ENCODE data around the gene DOCK10.
"Not testable (repeated sequence)": the region's sequence is repeated elsewhere in the genome, so short reads cannot be mapped to it uniquely, and the experiment has no call there.

The DOCK10 gene

GRCh38 chr2:224946895-224947294 lies 95.4 kb downstream of the DOCK10 start:
- DNase-seq (ENCODE audit: low spot score): no peak

- DNase-seq (ENCODE audit: low spot score): no peak
Observed at GRCh38 chr2:224944707-224945547, 97.3 kb downstream of the DOCK10 start.

GRCh38 chr2:224943601-224944041 lies 98.6 kb downstream of the DOCK10 start:
- not testable (repeated sequence) for DNase-seq (ENCODE audit: low spot score)

GRCh38 chr2:224941960-224942359 lies 100.3 kb downstream of the DOCK10 start:
- no peak for DNase-seq (ENCODE audit: low spot score)

- DNase-seq (ENCODE audit: low spot score): no peak
Observed at GRCh38 chr2:224940618-224941017, 101.7 kb downstream of the DOCK10 start.

GRCh38 chr2:224938651-224939182 lies 103.6 kb downstream of the DOCK10 start:
- no peak for DNase-seq (ENCODE audit: low spot score)

GRCh38 chr2:224937887-224938286 lies 104.4 kb downstream of the DOCK10 start:
- DNase-seq (ENCODE audit: low spot score): no peak

GRCh38 chr2:224934526-224935188 lies 107.6 kb downstream of the DOCK10 start:
- no peak for DNase-seq (ENCODE audit: low spot score)

- no peak for DNase-seq (ENCODE audit: low spot score)
Observed at GRCh38 chr2:224933431-224933830, 108.8 kb downstream of the DOCK10 start.

GRCh38 chr2:224932522-224932921 lies 109.7 kb downstream of the DOCK10 start:
- DNase-seq (ENCODE audit: low spot score): no peak

GRCh38 chr2:224931956-224932355 lies 110.3 kb downstream of the DOCK10 start:
- DNase-seq (ENCODE audit: low spot score): no peak

GRCh38 chr2:224930990-224931389 lies 111.3 kb downstream of the DOCK10 start:
- DNase-seq (ENCODE audit: low spot score): no peak

GRCh38 chr2:224930124-224930523 lies 112.1 kb downstream of the DOCK10 start:
- DNase-seq (ENCODE audit: low spot score): no peak

GRCh38 chr2:224929512-224929911 lies 112.8 kb downstream of the DOCK10 start:
- no peak for DNase-seq (ENCODE audit: low spot score)

- DNase-seq (ENCODE audit: low spot score): no peak
Observed at GRCh38 chr2:224927646-224928173, 114.6 kb downstream of the DOCK10 start.

- no peak for DNase-seq (ENCODE audit: low spot score)
Observed at GRCh38 chr2:224927011-224927410, 115.3 kb downstream of the DOCK10 start.

GRCh38 chr2:224925810-224926100 lies 116.5 kb downstream of the DOCK10 start:
- no peak for DNase-seq (ENCODE audit: low spot score)

GRCh38 chr2:224925061-224925809 lies 117.0 kb downstream of the DOCK10 start:
- no peak for DNase-seq (ENCODE audit: low spot score)

- no peak for DNase-seq (ENCODE audit: low spot score)
Observed at GRCh38 chr2:224924631-224925030, 117.6 kb downstream of the DOCK10 start.

- DNase-seq (ENCODE audit: low spot score): no peak
Observed at GRCh38 chr2:224922142-224922727, 120.0 kb downstream of the DOCK10 start.

- DNase-seq (ENCODE audit: low spot score): no peak
Observed at GRCh38 chr2:224919472-224920110, 122.7 kb downstream of the DOCK10 start.
